Psoas muscle (tissue), 8 donors: ENCODE data around the gene BTBD9. TPM values are rescaled to one million over a fixed set of nuclear protein-coding genes. Genes with fewer than 3 reads are reported as not detected.

ENCODE experiments used
- ATAC-seq, 4 donors: fragments of 200-7000 bp; cut with Tn5 transposase; one replicate each; pipeline ENCODE4 v1.9.1; 2020; ENCODE audit warnings: moderate library complexity in 3 of 4, mild to moderate bottlenecking in 2 of 4
- DNase-seq, 2 donors: peaks; one replicate each; pipeline ENCODE4 v3.0.0-alpha.2; 2020
- H3K27ac ChIP-seq: fragments of 200-600 bp; one replicate; pipeline ENCODE4 v1.8.0; 2022
- H3K27me3 ChIP-seq, 3 donors: fragments of 200-600 bp in 1 of 3; one replicate each; pipeline versions ENCODE4 v1.6.1 to v1.8.0; 2013 to 2022; ENCODE audit warnings: low read length in 2 of 3, mild to moderate bottlenecking in 2 of 3, moderate library complexity in 1 of 3; ENCODE audit not compliant: insufficient read depth in 3 of 3
- H3K36me3 ChIP-seq, 2 donors: fragments of 200-600 bp in 1 of 2; one replicate each; pipeline versions ENCODE4 v1.6.1 to v1.8.0; 2013 to 2022; ENCODE audit warnings: low read depth in 1 of 2, mild to moderate bottlenecking in 1 of 2, moderate library complexity in 1 of 2; ENCODE audit not compliant: insufficient read depth in 1 of 2
- H3K4me1 ChIP-seq: fragments of 200-600 bp; one replicate; pipeline ENCODE4 v1.8.0; 2022
- H3K4me3 ChIP-seq: fragments of 200-600 bp; one replicate; pipeline ENCODE4 v1.8.0; 2022; ENCODE audit warnings: mild to moderate bottlenecking
- H3K9me3 ChIP-seq: fragments of 200-600 bp; one replicate; pipeline ENCODE4 v1.8.0; 2022
- WGBS, 3 donors: extraction: QIAGEN DNeasy Blood & Tissue Kit; methylation state at CpG; one replicate each; pipeline versions ENCODE4 v1.1.6 to v1.1.7; 2013; 5-methylcytosine and 5-hydroxymethylcytosine counted together
- intact Hi-C, 2 donors: fragments of 100-400 bp; cut with DNase I; formaldehyde crosslinking; loops; one replicate each; pipeline versions ENCODE4 v1.11.0 to v1.14.2; 2022
- polyA plus RNA-seq, 3 donors: library from polyadenylated mRNA; stranded (reverse); fragments of 200-250 nt; gene quantifications; one replicate each; pipeline ENCODE4 v1.2.3, GENCODE V29; 2013
- total RNA-seq, 4 donors: library from RNA; stranded (reverse); fragmentation: NEBNext Ultra II Directional in 2 of 4; extraction: Animal tissue kit (Norgen Biotek cat#: 25700) in 2 of 4; gene quantifications; one replicate each; pipeline versions ENCODE4 v1.2.1 to v1.2.4, GENCODE V29; 2021 to 2023
- TF ChIP-seq, protein P1 (sequence below): fragments of 200-600 bp; IDR thresholded peaks from one replicate; pipeline ENCODE4 v1.8.0; 2022; ENCODE audit warnings: antibody characterized with exemption
- donor health status: healthy with polysubstance abuse.
- donor health status: DM: no; HTN: no; CAD: no; lungs with moderate emphysema.
- donor health status: Bipolar disorder and iron deficiency.
- donor health status: healthy.
- donor health status: DM: yes; HTN: yes; CAD: no.
- donor health status: DM: no; HTN: no; CAD: no.
- donor health status: DM: no; HTN: no; CAD: no.
- donor health status: DM: yes; HTN: yes; CAD: no.

Gene BTBD9
- total and polyA plus RNA-seq, 7 donors, result 2.3 to 10.9 (median 8.4) TPM

GRCh38 chr6:38527371-38527770 is 112.4 kb downstream of the BTBD9 start:
- no peaks in the 10 kb centered on the region for H3K9me3 ChIP-seq
- DNase-seq, result no peak
- ATAC-seq, result no peak
- H3K4me1 ChIP-seq, result no peaks in the 10 kb centered on the region
- no peak overlapping the region for H3K27ac ChIP-seq
- intact Hi-C loops, result no loop called here
- H3K36me3 ChIP-seq, result no peaks in the 10 kb centered on the region
- WGBS, 3 donors, result 89 to 100% (median 98%) methylated on average over 1 of the region's 1 CpG
- H3K4me3 ChIP-seq, result no peak overlapping the region
- no peaks in the 10 kb centered on the region for H3K27me3 ChIP-seq
- TF ChIP-seq, protein P1, sequence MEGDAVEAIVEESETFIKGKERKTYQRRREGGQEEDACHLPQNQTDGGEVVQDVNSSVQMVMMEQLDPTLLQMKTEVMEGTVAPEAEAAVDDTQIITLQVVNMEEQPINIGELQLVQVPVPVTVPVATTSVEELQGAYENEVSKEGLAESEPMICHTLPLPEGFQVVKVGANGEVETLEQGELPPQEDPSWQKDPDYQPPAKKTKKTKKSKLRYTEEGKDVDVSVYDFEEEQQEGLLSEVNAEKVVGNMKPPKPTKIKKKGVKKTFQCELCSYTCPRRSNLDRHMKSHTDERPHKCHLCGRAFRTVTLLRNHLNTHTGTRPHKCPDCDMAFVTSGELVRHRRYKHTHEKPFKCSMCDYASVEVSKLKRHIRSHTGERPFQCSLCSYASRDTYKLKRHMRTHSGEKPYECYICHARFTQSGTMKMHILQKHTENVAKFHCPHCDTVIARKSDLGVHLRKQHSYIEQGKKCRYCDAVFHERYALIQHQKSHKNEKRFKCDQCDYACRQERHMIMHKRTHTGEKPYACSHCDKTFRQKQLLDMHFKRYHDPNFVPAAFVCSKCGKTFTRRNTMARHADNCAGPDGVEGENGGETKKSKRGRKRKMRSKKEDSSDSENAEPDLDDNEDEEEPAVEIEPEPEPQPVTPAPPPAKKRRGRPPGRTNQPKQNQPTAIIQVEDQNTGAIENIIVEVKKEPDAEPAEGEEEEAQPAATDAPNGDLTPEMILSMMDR, result no peak

GRCh38 chr6:38525888-38526287 is 113.8 kb downstream of the BTBD9 start:
- WGBS, 3 donors, result 99 to 100% (median 100%) methylated on average over 2 of the region's 2 CpGs
- Histone ChIP-seq H3K27ac (no peak overlapping the region), H3K27me3 (no peaks in the 10 kb centered on the region), H3K9me3 (no peaks in the 10 kb centered on the region), H3K4me3 (no peak overlapping the region), H3K4me1 (no peaks in the 10 kb centered on the region), H3K36me3 (no peaks in the 10 kb centered on the region)
- DNase-seq, result no peak
- no peak for ATAC-seq
- TF ChIP-seq, protein P1, result no peak
- intact Hi-C loops, result no loop called here

DNA sequence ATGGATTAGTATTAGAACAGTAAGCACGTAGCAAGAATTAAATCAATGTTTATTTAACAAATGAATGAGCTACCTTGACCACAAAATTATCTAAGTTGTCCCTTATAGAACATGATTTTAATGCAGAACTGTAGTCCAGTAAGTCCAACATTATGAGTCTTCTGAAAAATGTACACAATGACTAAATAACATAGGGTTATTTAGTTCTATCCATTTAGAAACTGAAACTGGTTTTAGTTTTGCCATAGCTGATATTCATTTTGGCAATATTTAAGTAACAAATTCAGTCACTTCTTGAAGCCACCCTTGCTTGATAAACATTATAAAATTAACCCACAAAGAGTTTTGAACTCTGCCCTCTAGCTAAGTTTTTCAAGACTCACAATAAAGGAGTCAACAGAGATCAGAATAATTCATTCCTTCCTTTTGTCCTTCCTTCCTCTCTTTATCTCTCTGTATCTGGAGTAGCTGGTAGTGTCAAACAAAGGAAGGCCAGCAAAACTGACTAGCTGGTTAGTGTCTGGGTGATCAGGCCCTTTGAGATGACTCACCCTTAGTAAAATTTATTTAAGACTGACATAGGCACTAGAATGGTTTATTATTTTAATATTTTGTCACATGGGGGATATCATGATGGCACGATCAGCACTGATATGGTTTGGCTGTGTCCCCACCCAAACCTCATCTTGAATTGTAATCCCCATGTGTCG is 115.1 kb downstream of the BTBD9 start:
- Histone ChIP-seq H3K36me3 (no peaks in the 10 kb centered on the region), H3K27me3 (no peaks in the 10 kb centered on the region), H3K9me3 (no peaks in the 10 kb centered on the region), H3K27ac (no peak overlapping the region), H3K4me1 (no peaks in the 10 kb centered on the region), H3K4me3 (no peak overlapping the region)
- intact Hi-C loops, result no loop called here
- TF ChIP-seq, protein P1, result no peak
- DNase-seq (no peak), ATAC-seq (no peak)
- whole genome bisulfite sequencing, 3 donors, result 96 to 98% (median 97%) methylated on average over 3 of the region's 3 CpGs

DNA sequence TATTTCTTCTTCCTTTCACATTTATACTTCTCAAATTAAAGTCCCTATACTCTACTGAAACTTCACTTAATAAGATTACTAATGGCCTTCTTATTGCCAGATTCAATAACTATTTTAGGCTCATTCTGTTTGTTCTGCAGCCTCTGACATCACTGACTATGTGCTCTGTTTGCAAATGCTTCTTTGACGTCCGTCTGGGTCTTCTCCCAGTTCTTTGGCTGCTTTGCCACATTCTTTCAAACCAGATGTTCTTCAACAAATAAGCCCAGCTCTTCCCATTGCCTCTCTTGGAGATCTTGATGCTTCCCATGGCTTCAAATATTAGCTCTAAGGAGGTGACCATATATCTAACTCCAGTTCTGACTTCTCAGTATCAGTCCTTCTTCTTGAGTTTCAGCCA is 117.4 kb downstream of the BTBD9 start:
- H3K36me3 ChIP-seq, result no peaks in the 10 kb centered on the region
- intact Hi-C loops, result no loop called here
- H3K9me3 ChIP-seq, result no peaks in the 10 kb centered on the region
- ATAC-seq (no peak), DNase-seq (no peak)
- no peak overlapping the region for H3K27ac ChIP-seq
- no peaks in the 10 kb centered on the region for H3K27me3 ChIP-seq
- WGBS, 3 donors, result 48 to 65% (median 58%) methylated on average over 2 of the region's 2 CpGs
- H3K4me3 ChIP-seq, result no peak overlapping the region
- TF ChIP-seq, protein P1, result no peak
- H3K4me1 ChIP-seq, result no peaks in the 10 kb centered on the region
